Measurements from ENCODE around the gene DGKG. TPM values are rescaled to one million over a fixed set of nuclear protein-coding genes. Genes with fewer than 3 reads are reported as not detected.

Gene DGKG
- total RNA-seq, 4 donors from 2014 or later: 0.70 to 13.2 (median 5.9) TPM

- Histone ChIP-seq H3K4me3 (no peak overlapping the region), H3K4me1 (peaks cover 0 to 10% (median 0%) of the 10 kb centered on the region in 4 donors), H3K27ac (no peak overlapping the region), H3K27me3 (no peaks in the 10 kb centered on the region), H3K9me3 (no peaks in the 10 kb centered on the region), H3K36me3 (no peaks in the 10 kb centered on the region)
- no peak for DNase-seq
- no peak for TF ChIP-seq POLR2A (IDR thresholded peaks at IDR 0.05)
- no peak for TF ChIP-seq CTCF (IDR thresholded peaks at IDR 0.05)
These were observed 163.6 kb downstream of the DGKG start for GRCh38 chr3:186198442-186198841.

- DNase-seq: no peak
- H3K36me3 ChIP-seq: no peaks in the 10 kb centered on the region
- TF ChIP-seq POLR2A (IDR thresholded peaks at IDR 0.05): no peak
- no peak for TF ChIP-seq CTCF (IDR thresholded peaks at IDR 0.05)
- H3K4me1 ChIP-seq: peaks cover 0 to 14% (median 0%) of the 10 kb centered on the region in 4 donors
- peak overlapping the region in 2 of 4 donors; percentile 36 to 38 for H3K4me3 ChIP-seq
- H3K27me3 ChIP-seq: no peaks in the 10 kb centered on the region
- no peak overlapping the region for H3K27ac ChIP-seq
- H3K9me3 ChIP-seq: no peaks in the 10 kb centered on the region
These were observed 167.6 kb downstream of the DGKG start for GRCh38 chr3:186194451-186194811.

- H3K9me3 ChIP-seq: no peaks in the 10 kb centered on the region
- no peak for TF ChIP-seq CTCF (IDR thresholded peaks at IDR 0.05)
- TF ChIP-seq POLR2A (IDR thresholded peaks at IDR 0.05): no peak
These were observed 168.2 kb downstream of the DGKG start for GRCh38 chr3:186193534-186194450.

GRCh38 chr3:186192823-186193222, 169.2 kb downstream of the DGKG start:
- Histone ChIP-seq H3K4me1 (peaks cover 0 to 14% (median 0%) of the 10 kb centered on the region in 4 donors), H3K36me3 (no peaks in the 10 kb centered on the region), H3K9me3 (no peaks in the 10 kb centered on the region), H3K27ac (no peak overlapping the region), H3K27me3 (no peaks in the 10 kb centered on the region), H3K4me3 (no peak overlapping the region)
- DNase-seq: no peak
- TF ChIP-seq CTCF (IDR thresholded peaks at IDR 0.05) (no peak), POLR2A (IDR thresholded peaks at IDR 0.05) (no peak)

More at GRCh38 chr3:186193534-186194450, 168.2 kb downstream of the DGKG start:
- no peak for DNase-seq
- H3K27ac ChIP-seq: no peak overlapping the region
- H3K4me3 ChIP-seq: peak overlapping the region; percentile 10 to 38 (median 30)
- H3K4me1 ChIP-seq: peaks cover 0 to 14% (median 0%) of the 10 kb centered on the region in 4 donors
- no peaks in the 10 kb centered on the region for H3K36me3 ChIP-seq
- no peaks in the 10 kb centered on the region for H3K27me3 ChIP-seq

- Histone ChIP-seq H3K36me3 (no peaks in the 10 kb centered on the region), H3K4me3 (no peak overlapping the region), H3K27ac (no peak overlapping the region), H3K9me3 (no peaks in the 10 kb centered on the region), H3K27me3 (no peaks in the 10 kb centered on the region), H3K4me1 (peaks cover 0 to 14% (median 0%) of the 10 kb centered on the region in 4 donors)
- DNase-seq: no peak
- TF ChIP-seq POLR2A (IDR thresholded peaks at IDR 0.05) (no peak), CTCF (IDR thresholded peaks at IDR 0.05) (no peak)
These were observed 172.5 kb downstream of the DGKG start for GRCh38 chr3:186189492-186189891.

Measured in Peyer's patch (tissue), 4 donors.